ENCODE results near the gene PAPOLG.
"Not testable (repeated sequence)": the region's sequence is repeated elsewhere in the genome, so short reads cannot be mapped to it uniquely, and the experiment has no call there.

The PAPOLG gene

GRCh38 chr2:60826111-60826510, 70.0 kb downstream of the PAPOLG start:
- DNase-seq, result no peak

- not testable (repeated sequence) for DNase-seq
These were observed 70.8 kb downstream of the PAPOLG start for GRCh38 chr2:60826860-60827259.

- no peak for DNase-seq
These were observed 71.3 kb downstream of the PAPOLG start for GRCh38 chr2:60827369-60827768.

GRCh38 chr2:60830991-60831390, 74.9 kb downstream of the PAPOLG start:
- no peak for DNase-seq

- DNase-seq, result no peak
These were observed 75.9 kb downstream of the PAPOLG start for GRCh38 chr2:60831921-60832320.

- no peak for DNase-seq
These were observed 76.6 kb downstream of the PAPOLG start for GRCh38 chr2:60832621-60833020.

- no peak for DNase-seq
These were observed 78.2 kb downstream of the PAPOLG start for GRCh38 chr2:60834270-60834717.

- DNase-seq, result no peak
These were observed 80.4 kb downstream of the PAPOLG start for GRCh38 chr2:60836491-60836890.

GRCh38 chr2:60837123-60837522, 81.1 kb downstream of the PAPOLG start:
- no peak for DNase-seq

- no peak for DNase-seq
These were observed 82.4 kb downstream of the PAPOLG start for GRCh38 chr2:60838481-60838880.

GRCh38 chr2:60839126-60839813, 83.2 kb downstream of the PAPOLG start:
- DNase-seq, result no peak

GRCh38 chr2:60840880-60841279, 84.8 kb downstream of the PAPOLG start:
- DNase-seq, result no peak

GRCh38 chr2:60843006-60843405, 86.9 kb downstream of the PAPOLG start:
- no peak for DNase-seq

- DNase-seq, result no peak
These were observed 88.0 kb downstream of the PAPOLG start for GRCh38 chr2:60844105-60844504.

- DNase-seq, result no peak
These were observed 91.8 kb downstream of the PAPOLG start for GRCh38 chr2:60847854-60848253.
